Measurements from ENCODE around the gene SERPINB12.

The SERPINB12 gene

DNA sequence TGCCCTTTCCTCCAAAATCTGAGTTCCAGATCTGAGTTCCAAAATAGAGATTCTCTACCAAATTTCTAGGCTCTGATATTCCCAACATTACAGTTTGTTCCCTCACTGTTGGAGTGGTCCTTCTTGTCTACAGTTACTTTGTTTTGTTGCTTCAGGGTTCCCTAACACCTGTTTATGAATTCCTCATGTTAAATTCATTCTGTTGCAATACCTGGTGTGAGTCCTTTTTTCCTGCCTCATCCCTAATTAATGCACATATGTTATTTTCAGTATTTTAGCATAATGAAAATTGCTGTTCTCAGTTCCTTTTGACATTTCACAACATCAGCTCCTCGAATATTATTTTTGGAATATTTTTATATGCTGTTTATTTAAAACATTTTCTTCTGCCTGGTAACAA, 61.2 kb downstream of the SERPINB12 start:
- TF ChIP-seq TEAD4 (IDR thresholded peaks at IDR 0.05), result no peak
- TF ChIP-seq, protein P1, sequence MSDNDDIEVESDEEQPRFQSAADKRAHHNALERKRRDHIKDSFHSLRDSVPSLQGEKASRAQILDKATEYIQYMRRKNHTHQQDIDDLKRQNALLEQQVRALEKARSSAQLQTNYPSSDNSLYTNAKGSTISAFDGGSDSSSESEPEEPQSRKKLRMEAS (IDR thresholded peaks at IDR 0.05), result no peak
- no peak for TF ChIP-seq FOXM1 (IDR thresholded peaks at IDR 0.05; ENCODE audit: borderline replicate concordance, low read depth)
- TF ChIP-seq RAD21 (IDR thresholded peaks at IDR 0.05; ENCODE audit: low read depth), result no peak
- no peak for TF ChIP-seq TAF1 (IDR thresholded peaks at IDR 0.05; ENCODE audit: low read depth)
- no peak for TF ChIP-seq EP300 (IDR thresholded peaks at IDR 0.05; ENCODE audit: borderline replicate concordance)
- no peak for TF ChIP-seq ZBTB7A (IDR thresholded peaks at IDR 0.05; ENCODE audit: low read depth)
- TF ChIP-seq TCF12 (IDR thresholded peaks at IDR 0.05; ENCODE audit: low read depth), result no peak
- no peak for TF ChIP-seq NFIC (IDR thresholded peaks at IDR 0.05)
- no peak for TF ChIP-seq CEBPB (IDR thresholded peaks at IDR 0.05)
- TF ChIP-seq YY1 (IDR thresholded peaks at IDR 0.05; ENCODE audit: low read depth), result no peak
- TF ChIP-seq, protein P2, sequence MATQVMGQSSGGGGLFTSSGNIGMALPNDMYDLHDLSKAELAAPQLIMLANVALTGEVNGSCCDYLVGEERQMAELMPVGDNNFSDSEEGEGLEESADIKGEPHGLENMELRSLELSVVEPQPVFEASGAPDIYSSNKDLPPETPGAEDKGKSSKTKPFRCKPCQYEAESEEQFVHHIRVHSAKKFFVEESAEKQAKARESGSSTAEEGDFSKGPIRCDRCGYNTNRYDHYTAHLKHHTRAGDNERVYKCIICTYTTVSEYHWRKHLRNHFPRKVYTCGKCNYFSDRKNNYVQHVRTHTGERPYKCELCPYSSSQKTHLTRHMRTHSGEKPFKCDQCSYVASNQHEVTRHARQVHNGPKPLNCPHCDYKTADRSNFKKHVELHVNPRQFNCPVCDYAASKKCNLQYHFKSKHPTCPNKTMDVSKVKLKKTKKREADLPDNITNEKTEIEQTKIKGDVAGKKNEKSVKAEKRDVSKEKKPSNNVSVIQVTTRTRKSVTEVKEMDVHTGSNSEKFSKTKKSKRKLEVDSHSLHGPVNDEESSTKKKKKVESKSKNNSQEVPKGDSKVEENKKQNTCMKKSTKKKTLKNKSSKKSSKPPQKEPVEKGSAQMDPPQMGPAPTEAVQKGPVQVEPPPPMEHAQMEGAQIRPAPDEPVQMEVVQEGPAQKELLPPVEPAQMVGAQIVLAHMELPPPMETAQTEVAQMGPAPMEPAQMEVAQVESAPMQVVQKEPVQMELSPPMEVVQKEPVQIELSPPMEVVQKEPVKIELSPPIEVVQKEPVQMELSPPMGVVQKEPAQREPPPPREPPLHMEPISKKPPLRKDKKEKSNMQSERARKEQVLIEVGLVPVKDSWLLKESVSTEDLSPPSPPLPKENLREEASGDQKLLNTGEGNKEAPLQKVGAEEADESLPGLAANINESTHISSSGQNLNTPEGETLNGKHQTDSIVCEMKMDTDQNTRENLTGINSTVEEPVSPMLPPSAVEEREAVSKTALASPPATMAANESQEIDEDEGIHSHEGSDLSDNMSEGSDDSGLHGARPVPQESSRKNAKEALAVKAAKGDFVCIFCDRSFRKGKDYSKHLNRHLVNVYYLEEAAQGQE (IDR thresholded peaks at IDR 0.05; ENCODE audit: low read depth), result no peak
- TF ChIP-seq, protein P3, sequence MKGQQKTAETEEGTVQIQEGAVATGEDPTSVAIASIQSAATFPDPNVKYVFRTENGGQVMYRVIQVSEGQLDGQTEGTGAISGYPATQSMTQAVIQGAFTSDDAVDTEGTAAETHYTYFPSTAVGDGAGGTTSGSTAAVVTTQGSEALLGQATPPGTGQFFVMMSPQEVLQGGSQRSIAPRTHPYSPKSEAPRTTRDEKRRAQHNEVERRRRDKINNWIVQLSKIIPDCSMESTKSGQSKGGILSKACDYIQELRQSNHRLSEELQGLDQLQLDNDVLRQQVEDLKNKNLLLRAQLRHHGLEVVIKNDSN (IDR thresholded peaks at IDR 0.05), result no peak
- TF ChIP-seq CREB1 (IDR thresholded peaks at IDR 0.05; ENCODE audit: low read depth), result no peak

DNA sequence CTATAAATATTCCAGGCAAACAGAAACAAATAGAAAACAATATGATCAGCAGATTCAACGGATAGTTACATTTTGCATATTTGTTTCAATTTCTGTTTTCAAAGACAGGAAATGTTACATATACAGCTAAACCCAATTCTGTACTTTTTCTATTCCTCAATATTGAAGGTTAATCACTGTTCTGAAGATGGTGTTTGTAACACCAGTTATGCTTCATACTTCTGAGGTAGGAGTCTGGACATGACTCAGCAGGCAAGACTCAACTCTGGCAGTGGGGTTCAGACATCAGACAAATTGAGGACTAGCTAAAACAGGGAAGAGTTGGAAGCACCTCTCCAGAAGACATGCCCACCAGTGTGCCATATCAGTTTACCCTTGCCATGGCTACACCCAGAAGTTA, 61.6 kb downstream of the SERPINB12 start:
- TF ChIP-seq EP300 (IDR thresholded peaks at IDR 0.05; ENCODE audit: borderline replicate concordance) (no peak), RAD21 (IDR thresholded peaks at IDR 0.05; ENCODE audit: low read depth) (no peak), CEBPB (IDR thresholded peaks at IDR 0.05) (no peak), TAF1 (IDR thresholded peaks at IDR 0.05; ENCODE audit: low read depth) (no peak), CREB1 (IDR thresholded peaks at IDR 0.05; ENCODE audit: low read depth) (no peak), NFIC (IDR thresholded peaks at IDR 0.05) (no peak), ZBTB7A (IDR thresholded peaks at IDR 0.05; ENCODE audit: low read depth) (no peak), TCF12 (IDR thresholded peaks at IDR 0.05; ENCODE audit: low read depth) (no peak)
- TF ChIP-seq, protein P3 (IDR thresholded peaks at IDR 0.05), result no peak

DNA sequence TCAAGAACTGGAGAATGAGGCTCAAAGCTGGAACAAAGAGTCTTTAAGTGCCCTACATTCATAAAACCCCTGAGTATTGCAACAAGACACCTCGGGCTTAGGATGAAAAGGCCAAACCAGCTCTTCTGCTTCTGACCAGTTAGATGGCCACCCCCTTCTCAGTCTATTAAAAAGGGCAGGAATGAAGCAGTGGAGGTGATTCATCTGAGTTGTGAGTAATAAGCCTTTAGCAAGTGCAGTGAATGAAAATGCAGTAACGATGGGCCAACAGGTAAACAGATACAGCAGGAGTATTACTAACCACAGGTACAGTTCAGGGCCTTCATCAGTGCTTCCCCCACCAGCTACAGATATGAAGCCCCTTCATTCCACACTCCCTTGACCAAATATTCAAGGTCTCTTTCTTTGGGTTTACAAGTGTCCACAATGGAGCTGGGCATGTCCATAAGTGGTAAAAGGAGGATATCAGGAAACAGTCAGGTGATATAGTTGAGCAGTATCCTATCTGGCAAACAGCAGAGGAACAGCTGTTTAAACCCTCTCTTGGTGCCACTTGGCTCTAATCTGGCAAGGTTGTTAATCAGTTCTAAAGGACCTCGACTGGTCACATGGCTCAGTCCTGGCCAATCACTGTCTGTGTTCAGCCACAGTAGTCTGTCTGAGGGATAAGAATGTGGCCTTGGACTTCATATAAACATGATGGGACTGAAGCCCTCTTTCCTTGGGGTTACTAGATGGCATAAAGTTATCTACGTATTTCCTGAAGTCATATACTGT, 62.8 kb downstream of the SERPINB12 start:
- no peak for TF ChIP-seq TAF1 (IDR thresholded peaks at IDR 0.05; ENCODE audit: low read depth)
- TF ChIP-seq, protein P3 (IDR thresholded peaks at IDR 0.05), result peak; percentile 38; the same call in 1 of the 2 replicates

DNA sequence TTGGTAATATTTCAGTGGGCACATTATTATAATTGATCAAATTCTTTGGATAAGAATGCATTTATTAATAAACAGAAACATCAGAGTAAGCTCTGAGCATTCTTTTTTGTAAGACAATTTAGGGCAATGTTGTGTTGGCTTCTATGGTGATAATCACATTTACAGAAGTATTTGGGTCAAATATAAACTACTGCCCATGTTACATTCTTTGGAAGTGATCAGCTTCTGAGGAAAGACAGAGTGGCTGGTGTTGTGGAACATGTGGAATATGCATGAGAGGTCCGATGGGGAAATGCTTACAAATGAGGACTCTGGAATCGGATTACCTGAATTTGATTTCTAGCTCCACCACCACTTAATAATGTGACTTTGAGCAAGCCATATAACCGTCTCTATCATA, 64.4 kb downstream of the SERPINB12 start:
- TF ChIP-seq TAF1 (IDR thresholded peaks at IDR 0.05; ENCODE audit: low read depth), result no peak
- TF ChIP-seq NFIC (IDR thresholded peaks at IDR 0.05), result no peak
- TF ChIP-seq CEBPB (IDR thresholded peaks at IDR 0.05), result no peak
- no peak for TF ChIP-seq FOXM1 (IDR thresholded peaks at IDR 0.05; ENCODE audit: borderline replicate concordance, low read depth)
- TF ChIP-seq CREB1 (IDR thresholded peaks at IDR 0.05; ENCODE audit: low read depth), result no peak
- TF ChIP-seq RAD21 (IDR thresholded peaks at IDR 0.05; ENCODE audit: low read depth), result no peak
- TF ChIP-seq, protein P2 (IDR thresholded peaks at IDR 0.05; ENCODE audit: low read depth), result no peak
- no peak for TF ChIP-seq EP300 (IDR thresholded peaks at IDR 0.05; ENCODE audit: borderline replicate concordance)
- TF ChIP-seq TEAD4 (IDR thresholded peaks at IDR 0.05), result no peak
- TF ChIP-seq, protein P1 (IDR thresholded peaks at IDR 0.05), result no peak
- TF ChIP-seq TCF12 (IDR thresholded peaks at IDR 0.05; ENCODE audit: low read depth), result no peak
- no peak for TF ChIP-seq YY1 (IDR thresholded peaks at IDR 0.05; ENCODE audit: low read depth)
- TF ChIP-seq, protein P3 (IDR thresholded peaks at IDR 0.05), result no peak
- no peak for TF ChIP-seq ZBTB7A (IDR thresholded peaks at IDR 0.05; ENCODE audit: low read depth)
- no peak for TF ChIP-seq EGR1 (IDR thresholded peaks at IDR 0.05)

DNA sequence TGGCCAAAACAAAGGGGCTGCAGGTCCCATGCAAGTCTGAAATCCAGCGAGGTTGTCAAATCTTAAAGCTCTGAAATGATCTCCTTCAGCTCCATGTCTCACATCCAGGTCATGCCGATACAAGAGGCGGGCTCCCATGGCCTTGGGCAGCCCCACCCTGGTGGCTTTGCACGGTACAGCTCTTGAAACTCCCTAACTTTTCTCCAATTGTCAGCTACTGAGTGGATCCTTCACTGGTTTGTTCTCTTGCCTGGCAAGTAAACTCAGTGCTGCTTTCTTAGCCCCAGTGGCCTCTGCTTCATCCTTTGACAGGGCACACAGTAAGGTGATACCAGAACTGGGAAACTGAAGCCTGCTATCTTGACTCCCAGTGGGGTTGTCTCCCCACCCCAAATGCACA, 71.3 kb downstream of the SERPINB12 start:
- TF ChIP-seq TEAD4 (IDR thresholded peaks at IDR 0.05) (no peak), CEBPB (IDR thresholded peaks at IDR 0.05) (no peak), CREB1 (IDR thresholded peaks at IDR 0.05; ENCODE audit: low read depth) (no peak), EGR1 (IDR thresholded peaks at IDR 0.05) (no peak), YY1 (IDR thresholded peaks at IDR 0.05; ENCODE audit: low read depth) (no peak), NFIC (IDR thresholded peaks at IDR 0.05) (no peak), TAF1 (IDR thresholded peaks at IDR 0.05; ENCODE audit: low read depth) (no peak), EP300 (IDR thresholded peaks at IDR 0.05; ENCODE audit: borderline replicate concordance) (no peak), FOXM1 (IDR thresholded peaks at IDR 0.05; ENCODE audit: borderline replicate concordance, low read depth) (no peak), TCF12 (IDR thresholded peaks at IDR 0.05; ENCODE audit: low read depth) (no peak), ZBTB7A (IDR thresholded peaks at IDR 0.05; ENCODE audit: low read depth) (no peak), RAD21 (IDR thresholded peaks at IDR 0.05; ENCODE audit: low read depth) (no peak)
- TF ChIP-seq, protein P3 (IDR thresholded peaks at IDR 0.05), result no peak
- TF ChIP-seq, protein P2 (IDR thresholded peaks at IDR 0.05; ENCODE audit: low read depth), result no peak
- TF ChIP-seq, protein P1 (IDR thresholded peaks at IDR 0.05), result no peak

Data from Ishikawa (cell line).